T47D (cell line): ENCODE measurements around the gene RUSC1.
"Not testable (repeated sequence)": the region's sequence is repeated elsewhere in the genome, so short reads cannot be mapped to it uniquely, and the experiment has no call there.

ENCODE experiments used
- DNase-seq, 2 experiments: peaks; one replicate each; pipeline versions ENCODE4 v3.0.0 to v3.0.0-alpha.2; 2011 to 2012; ENCODE audit warnings: low read depth in 1 of 2, low spot score in 1 of 2
- JUND ChIP-seq: IDR thresholded peaks from 2 replicates; pipeline ENCODE4 v1.6.1; 2012; ENCODE audit warnings: low read depth
- in situ Hi-C: cut with HindIII; loops from 2 replicates; pipeline ENCODE4 v1.10.0; 2016; ENCODE audit warnings: low sequenced_read_pairs, low pct_unique_long_range_greater_than_20kb

Gene RUSC1

GRCh38 chr1:155284476-155284875 lies 36.2 kb upstream of the RUSC1 start:
- in situ Hi-C loops = no loop called here
- no peak for DNase-seq
- TF ChIP-seq JUND = no peak

DNA sequence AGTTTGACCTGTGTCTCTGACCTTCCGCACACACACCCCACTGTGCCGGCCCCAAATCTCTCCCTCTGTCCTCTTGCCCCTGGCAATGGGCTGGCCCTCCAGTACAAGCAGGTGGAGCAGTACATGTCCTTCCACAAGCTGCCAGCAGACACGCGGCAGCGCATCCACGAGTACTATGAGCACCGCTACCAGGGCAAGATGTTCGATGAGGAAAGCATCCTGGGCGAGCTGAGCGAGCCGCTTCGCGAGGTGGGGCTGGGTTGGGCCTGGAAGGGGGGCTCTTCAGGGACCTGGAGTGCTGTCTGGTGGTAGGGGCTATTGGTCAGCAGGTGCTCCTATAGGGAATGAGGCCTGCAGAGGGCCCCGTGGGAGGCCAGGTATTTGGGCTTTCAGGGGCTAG lies 35.6 kb upstream of the RUSC1 start:
- no peak for TF ChIP-seq JUND
- no peak for DNase-seq
- in situ Hi-C loops = no loop called here

DNA sequence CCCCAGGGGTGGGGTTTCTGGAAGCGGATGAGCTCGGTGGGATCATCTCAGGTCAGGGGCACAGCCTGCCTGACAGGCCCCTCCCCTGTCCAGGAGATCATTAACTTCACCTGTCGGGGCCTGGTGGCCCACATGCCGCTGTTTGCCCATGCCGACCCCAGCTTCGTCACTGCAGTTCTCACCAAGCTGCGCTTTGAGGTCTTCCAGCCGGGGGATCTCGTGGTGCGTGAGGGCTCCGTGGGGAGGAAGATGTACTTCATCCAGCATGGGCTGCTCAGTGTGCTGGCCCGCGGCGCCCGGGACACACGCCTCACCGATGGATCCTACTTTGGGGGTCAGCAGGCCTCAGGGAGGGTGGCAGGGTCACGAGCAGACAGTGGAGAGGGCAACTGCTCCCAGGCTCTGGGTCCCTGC lies 35.1 kb upstream of the RUSC1 start:
- DNase-seq = no peak
- TF ChIP-seq JUND = no peak
- in situ Hi-C loops = no loop called here

DNA sequence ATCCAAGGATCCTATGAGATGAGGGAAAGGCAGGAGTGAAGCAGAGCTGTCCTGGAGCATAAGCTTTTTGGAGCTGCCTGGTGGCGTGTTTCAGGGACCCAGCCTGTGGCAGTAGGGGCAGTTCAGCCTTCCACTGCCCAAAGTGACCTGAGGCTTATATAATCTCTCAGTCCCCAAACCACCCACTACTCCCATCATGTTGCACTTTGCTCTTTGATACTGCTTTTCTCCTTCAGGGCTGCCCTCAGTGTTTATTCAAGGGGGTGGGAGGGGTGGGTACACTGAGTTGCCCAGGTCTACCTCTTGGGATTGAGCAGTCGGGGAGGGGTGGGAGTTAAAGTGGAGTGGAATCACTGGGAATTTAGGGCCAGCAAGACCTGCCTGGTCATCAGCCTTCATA lies 34.1 kb upstream of the RUSC1 start:
- in situ Hi-C loops = no loop called here
- TF ChIP-seq JUND = no peak
- no peak for DNase-seq

DNA sequence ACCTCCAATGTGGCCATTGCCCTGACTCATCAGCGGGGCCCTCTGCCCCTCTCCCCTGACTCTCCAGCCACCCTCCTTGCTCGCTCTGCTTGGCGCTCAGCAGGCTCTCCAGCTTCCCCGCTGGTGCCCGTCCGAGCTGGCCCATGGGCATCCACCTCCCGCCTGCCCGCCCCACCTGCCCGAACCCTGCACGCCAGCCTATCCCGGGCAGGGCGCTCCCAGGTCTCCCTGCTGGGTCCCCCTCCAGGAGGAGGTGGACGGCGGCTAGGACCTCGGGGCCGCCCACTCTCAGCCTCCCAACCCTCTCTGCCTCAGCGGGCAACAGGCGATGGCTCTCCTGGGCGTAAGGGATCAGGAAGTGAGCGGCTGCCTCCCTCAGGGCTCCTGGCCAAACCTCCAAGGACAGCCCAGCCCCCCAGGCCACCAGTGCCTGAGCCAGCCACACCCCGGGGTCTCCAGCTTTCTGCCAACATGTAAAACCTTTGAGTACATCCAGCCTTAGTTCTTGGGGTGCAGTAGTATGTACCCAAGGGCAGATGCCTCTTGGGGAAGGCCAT lies 32.6 kb upstream of the RUSC1 start:
- no peak for DNase-seq
- in situ Hi-C loops = no loop called here
- no peak for TF ChIP-seq JUND

GRCh38 chr1:155291006-155291405 lies 29.7 kb upstream of the RUSC1 start:
- in situ Hi-C loops, DNase-seq: not testable (repeated sequence)

DNA sequence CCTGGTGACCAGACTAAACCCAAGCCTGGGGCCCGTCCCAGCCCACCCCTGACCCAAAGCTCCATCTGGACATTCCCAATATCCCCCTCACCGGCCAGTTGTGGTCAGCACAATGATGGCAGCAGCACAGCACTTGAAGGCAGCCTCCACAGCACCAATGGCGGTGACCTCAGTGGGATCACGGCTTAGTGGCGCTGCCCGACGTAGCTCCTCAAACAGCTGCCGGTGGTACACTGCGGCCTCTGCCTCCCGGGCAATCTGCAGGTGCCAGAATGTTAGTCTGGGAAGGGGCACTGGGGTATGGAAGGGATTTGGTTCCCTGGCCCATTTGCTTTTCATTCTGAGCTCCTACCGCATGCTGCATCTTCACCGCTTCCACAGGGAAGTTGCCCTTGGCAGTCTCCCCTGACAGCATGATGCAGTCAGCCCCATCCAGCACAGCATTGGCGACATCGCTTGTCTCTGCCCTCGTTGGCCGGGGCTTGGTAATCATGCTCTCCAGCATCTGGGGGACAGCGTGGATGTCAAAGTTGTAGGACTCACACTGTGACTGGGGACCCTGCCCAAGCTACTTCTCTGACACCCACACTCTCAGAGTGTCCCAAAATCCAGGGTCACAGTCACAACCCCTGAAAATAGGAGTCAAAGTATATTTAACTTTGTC lies 27.5 kb upstream of the RUSC1 start:
- TF ChIP-seq JUND = no peak
- no peak for DNase-seq
- in situ Hi-C loops = no loop called here

DNA sequence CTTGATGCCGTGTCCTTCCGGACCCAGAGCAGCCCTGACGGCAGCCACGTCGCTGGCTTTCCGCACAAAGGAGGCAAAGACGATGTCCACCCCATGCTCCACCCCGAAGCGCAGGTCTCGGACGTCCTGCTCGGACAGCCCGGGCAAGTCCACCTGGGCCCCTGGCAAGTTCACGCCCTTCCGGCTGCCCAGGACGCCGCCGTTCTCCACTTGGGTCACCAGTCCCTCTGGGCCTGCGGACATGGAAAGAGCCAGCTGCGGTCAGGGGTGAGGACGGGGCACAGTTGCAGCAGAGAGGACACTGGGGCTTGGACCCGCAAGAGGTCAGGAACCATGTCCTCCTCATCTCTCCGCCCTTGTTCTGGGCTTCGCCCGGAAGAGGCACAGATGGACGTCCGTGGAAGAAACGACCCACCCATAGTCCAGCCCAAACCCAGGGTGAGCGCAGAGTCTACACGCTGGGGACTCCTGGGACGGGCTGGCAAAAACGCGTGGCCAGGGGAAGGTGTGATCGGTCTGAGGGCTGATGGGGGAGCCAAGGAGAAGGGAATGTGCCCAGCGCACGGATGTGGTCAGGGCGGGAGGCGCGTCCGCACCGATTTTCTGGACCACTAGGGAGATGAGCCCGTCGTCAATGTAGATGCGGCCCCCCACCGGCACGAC lies 26.0 kb upstream of the RUSC1 start:
- no peak for TF ChIP-seq JUND
- no peak for DNase-seq
- in situ Hi-C loops = no loop called here

DNA sequence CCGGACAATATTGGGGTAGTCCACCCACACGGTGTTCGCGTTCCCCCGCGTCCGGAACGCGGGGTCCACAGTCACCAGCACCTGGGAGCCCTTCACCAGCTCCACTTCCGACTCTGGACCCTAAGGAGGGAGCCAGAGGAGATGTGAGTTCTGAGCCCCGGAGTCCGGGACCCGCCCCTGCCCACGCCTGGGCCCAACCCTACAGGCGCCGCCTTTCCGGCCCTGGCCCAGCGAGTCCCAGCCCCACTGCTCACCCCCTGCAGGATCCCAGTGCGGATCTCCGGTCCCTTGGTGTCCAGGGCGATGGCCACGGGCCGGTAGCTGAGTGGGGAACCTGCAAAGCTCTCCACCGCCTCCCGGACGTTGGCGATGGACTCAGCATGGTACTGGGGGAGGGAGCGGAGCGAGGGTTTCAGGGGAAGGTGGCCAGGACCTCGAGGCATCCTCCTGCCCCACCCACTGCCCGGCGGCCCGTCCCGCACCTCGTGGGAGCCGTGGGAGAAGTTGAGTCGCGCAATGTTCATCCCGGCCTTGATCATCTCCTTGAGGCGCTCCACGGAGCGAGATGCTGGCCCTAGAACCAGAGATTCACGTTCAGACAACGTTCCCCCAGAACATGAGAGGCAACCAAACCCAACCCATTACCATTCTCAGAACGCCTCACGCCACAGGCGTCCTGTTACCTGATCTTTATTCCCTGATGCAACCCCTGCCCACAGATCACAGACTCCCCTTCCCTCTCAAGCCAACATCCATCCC lies 25.3 kb upstream of the RUSC1 start:
- TF ChIP-seq JUND = no peak
- in situ Hi-C loops = no loop called here
- no peak for DNase-seq

DNA sequence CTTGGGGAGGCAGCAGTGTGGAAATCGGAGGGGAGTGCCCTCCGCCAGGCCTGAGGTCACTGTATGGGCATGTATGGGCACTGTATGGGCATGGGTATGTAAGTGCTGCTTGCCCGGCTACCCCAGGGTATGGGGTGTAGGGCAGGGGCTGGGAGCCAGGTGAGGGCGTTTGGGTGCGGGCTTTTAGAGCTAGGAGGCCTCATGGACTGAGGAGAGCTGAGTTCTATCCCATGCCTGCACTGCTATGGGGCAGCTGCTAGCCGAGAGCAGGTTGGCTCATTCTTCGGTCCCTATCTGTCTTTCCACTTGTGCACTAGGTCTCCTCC lies 24.8 kb upstream of the RUSC1 start:
- no peak for DNase-seq
- no peak for TF ChIP-seq JUND
- in situ Hi-C loops = no loop called here

- in situ Hi-C loops = no loop called here
- DNase-seq = no peak
- TF ChIP-seq JUND = no peak
Observed at GRCh38 chr1:155296661-155297060, 24.0 kb upstream of the RUSC1 start.

GRCh38 chr1:155297384-155297783 lies 23.3 kb upstream of the RUSC1 start:
- no peak for DNase-seq
- TF ChIP-seq JUND = no peak
- in situ Hi-C loops = no loop called here

DNA sequence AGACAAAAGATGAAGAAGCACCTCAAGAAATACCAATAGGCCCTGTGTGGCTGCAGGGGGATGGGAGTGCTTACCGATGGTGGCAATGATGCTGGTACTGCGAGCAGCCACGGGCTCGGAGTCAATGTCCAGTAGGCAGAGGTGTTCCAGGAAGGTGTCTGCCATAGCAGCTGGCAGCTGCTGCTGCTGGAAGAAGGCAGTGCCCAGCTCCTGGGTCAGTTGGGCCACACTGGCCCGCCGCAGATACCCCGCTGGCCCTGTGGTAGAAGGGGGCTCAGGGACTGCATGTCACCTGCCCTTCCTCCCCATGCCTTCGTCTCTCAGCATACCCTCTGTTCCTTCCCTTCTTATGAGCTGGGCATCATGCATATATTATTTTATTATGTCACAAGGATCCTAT lies 20.7 kb upstream of the RUSC1 start:
- TF ChIP-seq JUND = no peak
- DNase-seq = no peak
- in situ Hi-C loops = no loop called here
